BJ (cell line): ENCODE measurements around the gene PDE7B. TPM values are rescaled to one million over a fixed set of nuclear protein-coding genes. Genes with fewer than 3 reads are reported as not detected.

Source experiments
- CTCF ChIA-PET: fragments of 350-600 bp; formaldehyde crosslinking; extraction: SDS; loops from one replicate; lab custom pipeline; 2021; ENCODE audit warnings: antibody characterized with exemption, inconsistent platforms; lab: Yijun Ruan, JAX
- POLR2A ChIA-PET: fragments of 300-600 bp; sonication (Branson Sonifier 250); formaldehyde crosslinking; extraction: SDS; loops from one replicate; lab custom pipeline; 2021; ENCODE audit warnings: antibody characterized with exemption; lab: Charles Lee
- DNase-seq: peaks from one replicate; pipeline ENCODE4 v3.0.0-alpha.2; 2011; ENCODE audit warnings: low read depth
- H3K27me3 ChIP-seq: 2 replicates; pipeline ENCODE4 v1.6.0; 2011; ENCODE audit warnings: low read length; ENCODE audit not compliant: control insufficient read depth, insufficient read depth
- H3K36me3 ChIP-seq: 2 replicates; pipeline ENCODE4 v1.5.1; 2011; ENCODE audit warnings: low read length; ENCODE audit not compliant: control insufficient read depth, insufficient read depth
- H3K4me3 ChIP-seq: 2 replicates; pipeline ENCODE4 v1.5.1; 2011; ENCODE audit warnings: low read depth, mild to moderate bottlenecking, control low read depth, low read length
- CTCF ChIP-seq: IDR thresholded peaks from 2 replicates; pipeline ENCODE4 v1.5.1; 2011; ENCODE audit warnings: low read depth, mild to moderate bottlenecking, control low read depth, inconsistent platforms, low read length, moderate library complexity; ENCODE audit not compliant: insufficient read depth
- polyA plus RNA-seq: library from polyadenylated mRNA; depleted of rRNA; stranded (reverse); fragments of >200 nt; gene quantifications from 2 replicates; pipeline ENCODE4 v1.2.3, GENCODE V29; 2011

Gene PDE7B
- polyA plus RNA-seq, 1 experiment, result 2.7 TPM

GRCh38 chr6:135971351-135971750 is 119.8 kb downstream of the PDE7B start:
- no peak for TF ChIP-seq CTCF
- ChIA-PET CTCF (no interaction called here), POLR2A (no interaction called here)
- no peak for DNase-seq
- no peaks in the 10 kb centered on the region; the same call in 1 of the 2 replicates for H3K36me3 ChIP-seq
- H3K27me3 ChIP-seq, result no peaks in the 10 kb centered on the region
- no peak overlapping the region for H3K4me3 ChIP-seq

- DNase-seq, result no peak
- TF ChIP-seq CTCF, result no peak
- Histone ChIP-seq H3K27me3 (no peaks in the 10 kb centered on the region), H3K36me3 (no peaks in the 10 kb centered on the region; the same call in 1 of the 2 replicates), H3K4me3 (no peak overlapping the region)
- ChIA-PET POLR2A (no interaction called here), CTCF (no interaction called here)
Measured at GRCh38 chr6:135972150-135972549, 120.6 kb downstream of the PDE7B start.

- CTCF ChIA-PET, result no interaction called here
- Histone ChIP-seq H3K27me3 (no peaks in the 10 kb centered on the region), H3K4me3 (no peak overlapping the region), H3K36me3 (no peaks in the 10 kb centered on the region; the same call in 1 of the 2 replicates)
- POLR2A ChIA-PET, result no interaction called here
- no peak for DNase-seq
- TF ChIP-seq CTCF, result no peak
Measured at GRCh38 chr6:135972586-135972985, 121.1 kb downstream of the PDE7B start.

- POLR2A ChIA-PET, result no interaction called here
- CTCF ChIA-PET, result no interaction called here
- TF ChIP-seq CTCF, result no peak
- no peak for DNase-seq
- Histone ChIP-seq H3K36me3 (no peaks in the 10 kb centered on the region; the same call in 1 of the 2 replicates), H3K4me3 (no peak overlapping the region), H3K27me3 (no peaks in the 10 kb centered on the region)
Measured at GRCh38 chr6:135974426-135974825, 122.9 kb downstream of the PDE7B start.

GRCh38 chr6:135976585-135976984 is 125.1 kb downstream of the PDE7B start:
- no peak for TF ChIP-seq CTCF
- CTCF ChIA-PET, result no interaction called here
- Histone ChIP-seq H3K4me3 (no peak overlapping the region), H3K27me3 (no peaks in the 10 kb centered on the region), H3K36me3 (no peaks in the 10 kb centered on the region; the same call in 1 of the 2 replicates)
- POLR2A ChIA-PET, result no interaction called here
- DNase-seq, result no peak
